Fibroblast of upper back skin (primary cell): Measurements from ENCODE around the gene PI4KA.
"Not testable (repeated sequence)": the region's sequence is repeated elsewhere in the genome, so short reads cannot be mapped to it uniquely, and the experiment has no call there.

ENCODE experiments used
- DNase-seq: peaks from one replicate; pipeline ENCODE4 v3.0.0-alpha.2; 2013

The PI4KA gene

DNA sequence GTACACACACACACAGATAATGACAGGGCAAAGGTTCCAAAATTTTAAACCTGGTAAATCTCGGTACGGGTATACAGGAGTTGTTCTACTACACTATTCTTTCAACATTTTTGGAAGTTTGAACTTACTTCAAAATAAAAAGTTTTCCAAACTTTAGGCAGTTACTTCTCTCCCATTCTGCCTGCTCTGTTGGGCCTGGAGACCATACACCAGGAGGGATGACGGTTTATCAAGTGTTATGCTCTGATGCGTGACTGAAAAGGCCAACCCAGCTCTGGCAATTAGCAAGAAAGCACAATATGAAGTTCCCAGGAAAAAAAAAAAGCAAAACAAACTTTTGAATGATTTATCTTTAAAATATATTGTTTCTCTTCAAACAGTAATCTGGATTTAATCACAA, 83.7 kb downstream of the PI4KA start:
- DNase-seq, result no peak

DNA sequence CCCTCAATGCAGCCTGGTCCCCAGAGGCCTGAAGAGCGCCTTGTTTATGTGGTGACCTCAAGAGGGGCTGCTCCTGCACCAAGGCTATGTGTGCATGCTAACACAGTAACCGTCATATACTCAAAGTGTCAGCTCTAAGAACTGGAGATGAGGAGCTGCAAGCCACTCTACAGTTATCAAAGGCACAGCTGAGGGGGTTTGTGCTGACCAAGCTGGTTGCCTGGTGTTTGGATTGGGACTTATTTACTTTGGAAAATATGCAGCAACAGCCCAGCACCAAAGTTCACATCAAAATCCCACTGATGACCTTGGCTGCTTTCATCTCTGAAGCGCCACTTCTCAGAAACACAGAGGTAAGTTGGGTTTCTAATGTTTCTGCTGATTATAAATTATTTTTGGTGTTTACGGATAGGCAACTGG, 84.8 kb downstream of the PI4KA start, which contains the start of gene SERPIND1:
TSS of gene SERPIND1 (plus strand) at position 321 of the 420 bp plus-strand sequence. CDS start 5,200 bp downstream, outside the sequence.
- no peak for DNase-seq

DNA sequence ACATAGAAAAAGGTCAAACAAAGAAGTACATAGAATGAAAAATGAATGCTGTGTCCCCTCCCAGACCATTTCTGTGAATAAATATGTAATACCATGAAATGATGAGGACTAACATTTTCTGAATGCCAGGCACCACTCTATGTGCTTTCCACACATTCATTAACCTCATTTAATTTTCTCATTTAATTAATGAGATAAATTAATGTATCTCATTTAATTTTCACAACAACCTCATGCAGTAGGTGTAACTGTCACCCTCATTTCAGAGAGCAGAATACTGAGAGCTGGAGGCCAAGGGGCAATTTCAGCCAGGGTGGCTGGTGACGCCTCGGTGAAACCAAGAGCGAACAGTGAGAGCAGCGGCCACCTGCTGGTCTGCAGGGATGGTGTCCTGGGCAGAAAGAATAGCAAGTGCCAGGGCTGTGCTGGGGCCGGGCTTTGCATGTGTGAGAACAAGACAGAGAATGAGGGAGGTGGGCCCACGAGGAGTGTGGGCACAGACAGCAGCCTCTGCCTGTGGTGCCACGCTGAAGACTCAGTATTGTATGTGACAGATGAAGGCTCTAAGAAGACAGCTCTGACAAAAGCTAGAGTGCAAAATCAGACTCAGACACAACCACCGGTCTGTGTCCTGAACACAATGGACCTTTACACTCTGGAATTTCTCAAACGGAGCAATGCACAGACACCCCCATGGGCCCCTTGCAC, 86.5 kb downstream of the PI4KA start:
- no peak for DNase-seq

DNA sequence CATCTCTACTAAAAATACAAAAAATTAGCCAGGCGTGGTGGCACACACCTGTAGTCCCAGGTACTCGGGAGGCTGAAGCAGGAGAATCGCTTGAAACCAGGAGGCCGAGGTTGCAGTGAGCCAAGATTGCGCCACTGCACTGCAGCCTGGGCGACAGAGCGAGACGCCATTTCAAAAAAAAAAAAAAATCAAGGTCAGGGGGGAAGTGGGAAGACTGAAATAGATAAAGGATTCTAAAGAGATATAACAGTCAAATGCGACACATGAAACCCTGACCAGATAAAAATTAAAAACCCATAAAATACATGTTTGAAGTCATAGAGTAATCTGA, 89.2 kb downstream of the PI4KA start:
- DNase-seq, result not testable (repeated sequence)

DNA sequence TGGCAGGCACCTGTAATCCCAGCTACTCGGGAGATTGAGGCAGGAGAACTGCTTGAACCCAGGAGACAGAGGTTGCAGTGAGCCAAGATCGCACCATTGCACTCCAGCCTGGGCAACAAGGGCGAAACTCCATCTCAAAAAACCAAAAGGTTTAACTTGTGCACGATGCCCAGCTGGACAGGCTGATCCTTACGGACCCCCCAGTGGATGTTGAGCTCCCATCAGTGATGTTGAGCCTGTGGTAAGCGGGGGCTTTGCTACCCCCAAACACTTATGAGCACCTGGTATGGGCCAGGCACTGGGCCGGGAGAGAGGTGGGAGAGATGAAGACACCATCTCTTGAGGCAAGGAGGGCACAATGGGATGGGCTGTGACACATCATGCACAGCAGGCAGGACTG, 92.1 kb downstream of the PI4KA start:
- no peak for DNase-seq

DNA sequence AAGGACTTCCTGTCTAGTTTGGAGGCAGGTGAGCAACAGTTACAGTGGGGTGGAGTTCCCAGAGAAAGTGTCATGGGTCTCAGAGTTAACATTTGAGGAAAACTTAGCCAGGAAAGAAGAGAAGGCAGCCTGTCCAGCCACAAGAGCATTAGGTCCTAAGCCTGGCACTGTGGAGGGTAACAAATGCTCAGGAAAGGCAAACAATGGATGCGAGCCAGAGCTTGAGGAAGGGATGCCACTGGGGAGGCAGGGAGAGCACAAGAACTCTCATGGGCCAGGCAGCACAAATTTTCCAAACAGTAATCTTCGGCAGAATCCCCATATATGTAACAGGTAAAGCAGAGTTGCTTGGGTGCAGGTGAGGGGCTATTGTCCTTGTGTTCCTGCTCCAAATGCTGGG, 92.7 kb downstream of the PI4KA start:
- DNase-seq, result no peak

DNA sequence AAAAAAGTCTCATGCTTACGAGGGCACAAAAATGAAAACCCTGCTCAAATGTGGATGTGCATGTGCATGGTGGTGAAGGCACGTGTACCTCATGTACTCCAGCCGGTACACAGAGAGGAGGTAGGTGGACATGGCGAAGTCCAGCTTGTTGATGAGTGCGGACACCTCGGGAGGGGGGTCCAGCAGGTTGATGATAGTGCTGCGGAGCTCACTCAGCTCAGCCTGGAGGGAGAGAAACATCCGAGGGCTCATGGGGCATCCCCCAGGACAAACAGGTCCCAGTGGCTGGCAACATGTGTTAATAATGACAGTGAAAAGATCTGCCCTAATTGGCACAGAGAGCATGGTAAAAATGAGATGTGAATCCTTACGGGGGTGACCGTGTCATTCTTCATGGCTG, 93.9 kb downstream of the PI4KA start:
- no peak for DNase-seq

DNA sequence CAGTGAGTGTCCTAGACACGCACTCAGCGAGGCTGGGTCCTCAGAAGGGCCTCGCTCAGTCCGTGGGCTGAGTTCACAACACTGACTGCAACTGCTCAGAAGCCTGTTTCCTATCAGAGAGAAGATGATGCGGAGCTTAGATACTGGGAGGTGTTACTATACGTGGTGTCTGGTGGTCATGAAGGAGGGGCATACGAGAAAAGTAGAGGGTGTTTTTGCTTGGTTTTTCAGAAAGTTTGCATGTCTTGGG, 94.2 kb downstream of the PI4KA start:
- no peak for DNase-seq

DNA sequence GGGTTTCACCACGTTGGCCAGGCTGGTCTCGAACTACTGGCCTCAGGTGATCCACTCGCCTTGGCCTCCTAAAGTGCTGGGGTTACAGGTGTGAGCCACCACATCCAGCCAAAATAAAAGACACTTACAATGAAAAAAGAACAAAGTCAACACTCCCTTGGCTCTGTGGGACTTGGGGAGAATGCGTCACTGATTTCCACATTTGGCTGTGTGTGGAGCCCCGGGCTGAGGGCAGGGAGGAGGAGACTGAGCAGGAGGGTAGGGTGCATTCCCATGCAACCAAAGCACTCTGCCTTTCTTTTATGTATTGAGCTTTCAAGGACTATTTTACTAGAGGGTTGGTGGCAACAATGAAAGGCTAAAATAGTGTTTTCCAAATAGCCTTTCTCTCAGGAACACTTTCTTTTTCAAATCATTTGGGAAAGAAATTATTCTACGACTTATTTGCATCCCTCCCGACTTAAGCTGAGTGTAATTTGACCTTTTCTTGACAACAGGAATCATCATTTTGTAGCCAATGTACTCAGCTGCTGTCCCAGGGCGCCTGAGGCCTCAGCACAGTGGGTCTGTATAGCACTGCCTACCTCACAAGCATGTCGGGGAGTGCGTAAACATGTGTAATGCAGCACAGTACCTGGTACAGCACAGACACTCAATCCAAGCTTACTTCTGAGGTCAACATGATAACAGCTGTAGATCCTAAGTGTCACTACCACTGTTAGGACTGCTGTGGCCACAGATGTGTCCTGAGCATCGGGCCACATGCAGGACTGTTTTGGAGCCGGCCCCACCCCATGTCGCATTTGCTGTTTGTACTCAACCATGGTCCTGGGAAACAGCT, 94.8 kb downstream of the PI4KA start:
- DNase-seq, result no peak

DNA sequence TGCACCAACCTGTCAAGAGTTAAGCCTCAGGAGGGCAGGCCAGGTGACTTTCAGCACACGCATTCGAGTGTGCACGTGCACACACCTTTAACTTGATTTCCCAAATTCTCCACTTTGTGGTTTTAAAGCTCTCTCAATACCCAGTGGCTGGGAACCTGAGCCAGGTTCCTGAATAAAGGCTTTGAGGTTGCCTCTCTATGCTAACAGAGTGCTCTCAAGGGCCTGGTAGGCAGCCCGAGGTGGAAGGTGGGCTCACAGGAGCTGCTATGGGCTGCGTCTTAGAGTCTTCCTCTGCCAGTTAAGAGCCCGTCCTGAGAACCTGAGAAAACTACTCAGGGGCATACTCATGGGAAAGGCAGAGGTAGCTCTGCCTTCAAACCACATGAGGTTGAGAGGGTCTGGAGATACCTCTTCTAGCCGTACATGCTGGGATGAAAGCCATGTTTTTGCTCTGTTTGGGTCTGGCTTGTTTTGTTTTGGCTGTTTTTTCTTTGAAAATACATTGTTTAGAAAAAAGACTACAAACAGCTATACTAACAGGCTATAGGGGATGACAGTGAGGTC, 96.3 kb downstream of the PI4KA start:
- no peak for DNase-seq

DNA sequence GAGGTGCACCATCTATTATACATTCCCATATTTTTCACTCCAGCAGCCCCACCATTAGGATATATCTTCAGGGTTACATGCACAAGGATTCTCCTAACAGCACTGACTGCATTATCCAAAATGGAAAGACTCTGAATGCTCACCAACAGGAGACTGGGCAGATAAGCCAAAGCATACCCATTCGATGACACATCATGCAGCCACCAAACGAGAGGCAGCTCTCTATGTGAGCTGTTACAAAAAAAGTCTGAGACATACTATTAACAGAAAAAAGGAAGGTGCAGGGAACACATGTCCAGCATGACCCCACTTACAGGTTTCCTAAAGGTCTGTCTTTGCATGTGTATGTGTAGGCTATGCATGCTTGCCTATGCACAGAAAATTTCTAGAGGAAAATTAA, 97.1 kb downstream of the PI4KA start:
- DNase-seq, result peak; percentile 18

DNA sequence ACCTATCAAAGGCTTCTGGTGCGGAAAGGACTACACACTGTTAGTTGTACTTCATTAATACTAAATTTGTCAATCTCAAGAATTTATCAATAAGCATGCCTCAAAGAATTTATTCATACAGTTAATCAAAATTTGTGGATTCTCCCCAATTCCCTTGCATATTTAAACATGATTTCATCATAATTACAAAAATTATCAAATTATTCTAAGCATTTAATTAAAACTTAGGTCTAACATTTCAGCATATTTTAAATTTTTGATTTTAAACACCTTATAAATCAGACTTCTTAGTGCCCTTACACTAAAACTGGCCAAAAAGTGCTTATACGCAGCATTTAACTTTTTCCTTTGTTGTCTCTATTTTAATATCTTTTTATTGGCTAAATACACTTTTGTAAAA, 98.5 kb downstream of the PI4KA start:
- no peak for DNase-seq

DNA sequence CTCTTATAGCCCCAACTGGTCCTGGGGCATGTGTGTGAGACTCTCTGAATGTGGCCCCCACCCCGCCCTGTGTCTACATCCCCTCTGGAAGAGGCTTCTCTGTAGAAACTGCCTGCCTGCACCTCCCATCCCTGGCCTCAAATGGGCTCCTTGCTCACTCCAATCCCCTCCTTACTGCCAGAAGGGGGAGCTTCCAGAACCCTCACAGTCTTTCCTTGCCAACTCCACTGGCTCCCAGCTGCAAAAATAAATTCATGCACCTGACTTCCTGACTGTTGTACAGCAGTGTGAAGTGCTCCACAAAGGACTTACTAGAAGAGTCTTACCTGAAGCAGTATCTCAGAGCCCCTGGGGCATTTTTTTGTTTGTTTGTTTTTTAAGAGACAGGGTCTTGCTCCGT, 99.9 kb downstream of the PI4KA start:
- no peak for DNase-seq

DNA sequence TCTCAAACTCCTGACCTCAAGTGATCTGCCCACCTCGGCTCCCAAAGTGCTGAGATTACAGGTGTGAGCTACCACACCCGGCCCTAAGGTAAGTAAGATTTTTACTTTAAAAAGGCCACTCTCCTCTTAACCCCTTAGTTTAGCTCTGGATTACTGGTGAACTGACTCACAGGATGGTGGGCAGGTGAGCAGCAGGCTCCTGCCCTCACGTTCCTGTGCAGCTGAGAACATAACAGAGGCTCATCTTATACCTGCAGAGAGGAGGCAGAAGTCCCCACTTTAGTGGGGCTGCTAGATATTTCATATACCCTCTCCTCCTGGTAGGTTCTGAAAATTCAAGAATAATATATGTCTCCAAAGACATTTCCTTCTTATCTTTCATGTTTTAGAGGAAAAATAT, 101.8 kb downstream of the PI4KA start:
- no peak for DNase-seq

DNA sequence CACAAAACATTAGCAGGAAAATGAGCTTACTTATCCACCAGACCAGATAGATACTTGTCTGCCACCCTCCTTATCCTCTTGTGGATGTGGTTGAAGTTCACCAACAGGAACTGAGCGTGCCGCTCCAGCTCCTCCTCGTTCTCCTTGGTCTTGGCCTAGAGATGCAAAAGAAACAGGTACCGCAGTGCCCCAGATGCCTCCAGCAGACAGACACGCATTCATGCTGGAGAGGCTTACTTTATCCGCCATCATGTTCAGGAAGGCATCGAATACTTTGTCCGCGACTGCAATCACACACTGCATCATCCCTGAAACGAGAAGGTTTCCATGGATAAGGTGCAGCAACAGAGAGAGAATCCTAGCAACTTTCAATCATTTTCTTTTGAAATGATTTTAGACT, 105.7 kb downstream of the PI4KA start:
- no peak for DNase-seq

DNA sequence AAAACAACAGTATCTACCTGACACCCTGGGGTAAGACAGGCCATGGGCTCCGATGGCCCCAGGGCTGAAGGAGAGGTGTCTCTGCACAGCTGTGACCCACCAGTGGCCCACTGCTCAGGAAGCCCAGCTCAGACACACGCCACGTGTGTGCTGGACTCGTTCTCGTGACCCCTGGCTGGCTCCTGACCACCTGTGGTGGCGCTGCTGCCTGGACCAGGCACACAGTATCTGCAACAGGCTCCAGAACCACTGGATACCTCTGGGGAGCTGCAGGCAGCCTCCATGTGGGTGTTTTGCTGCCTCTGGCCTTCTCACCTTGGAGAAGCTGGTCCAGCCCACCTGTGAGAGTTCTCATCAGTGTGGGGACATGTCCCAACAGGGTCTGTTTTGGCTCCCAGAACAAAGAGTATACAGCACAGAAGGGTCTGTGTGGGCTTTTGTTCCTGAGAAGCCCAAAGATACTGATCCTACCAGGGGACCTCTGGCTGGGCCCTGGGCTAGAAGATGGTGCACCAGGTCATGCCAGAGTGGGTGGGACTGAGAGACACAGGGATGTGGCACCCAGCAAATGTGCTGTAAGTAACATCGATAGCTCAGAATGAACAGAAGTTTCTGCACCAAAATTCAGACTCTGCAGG, 106.4 kb downstream of the PI4KA start:
- no peak for DNase-seq

DNA sequence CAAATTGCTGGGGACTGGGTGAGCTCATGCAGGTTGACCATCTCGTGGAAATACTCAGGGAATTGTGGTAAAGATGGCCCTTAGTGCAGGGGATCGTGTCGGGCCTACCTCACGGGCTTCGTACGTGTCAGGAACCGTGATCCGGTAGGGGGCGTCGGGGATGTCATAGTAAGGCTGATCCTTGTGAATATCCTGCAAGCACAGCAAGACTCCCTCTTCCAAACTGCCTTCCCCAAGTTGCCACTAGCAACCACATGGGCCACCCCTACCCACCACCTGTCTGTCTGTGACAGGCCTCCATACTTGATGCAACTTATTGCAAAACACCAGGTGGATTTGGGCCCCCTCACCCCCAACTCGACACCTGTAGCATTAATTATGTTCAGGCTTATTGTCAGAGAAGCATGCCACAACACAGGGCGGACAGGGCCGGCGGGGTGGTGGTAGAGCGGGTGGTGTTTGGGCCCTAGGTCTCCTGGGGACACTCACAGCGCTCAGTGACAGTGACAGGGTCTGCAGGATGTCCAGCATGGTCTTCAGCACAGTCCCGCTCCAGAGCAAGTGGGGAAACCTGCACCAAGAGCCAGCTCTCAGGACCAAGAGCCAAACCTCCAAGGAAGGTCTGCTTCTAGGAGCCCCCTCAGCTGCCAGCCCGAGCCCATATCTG, 107.3 kb downstream of the PI4KA start:
- DNase-seq, result no peak

DNA sequence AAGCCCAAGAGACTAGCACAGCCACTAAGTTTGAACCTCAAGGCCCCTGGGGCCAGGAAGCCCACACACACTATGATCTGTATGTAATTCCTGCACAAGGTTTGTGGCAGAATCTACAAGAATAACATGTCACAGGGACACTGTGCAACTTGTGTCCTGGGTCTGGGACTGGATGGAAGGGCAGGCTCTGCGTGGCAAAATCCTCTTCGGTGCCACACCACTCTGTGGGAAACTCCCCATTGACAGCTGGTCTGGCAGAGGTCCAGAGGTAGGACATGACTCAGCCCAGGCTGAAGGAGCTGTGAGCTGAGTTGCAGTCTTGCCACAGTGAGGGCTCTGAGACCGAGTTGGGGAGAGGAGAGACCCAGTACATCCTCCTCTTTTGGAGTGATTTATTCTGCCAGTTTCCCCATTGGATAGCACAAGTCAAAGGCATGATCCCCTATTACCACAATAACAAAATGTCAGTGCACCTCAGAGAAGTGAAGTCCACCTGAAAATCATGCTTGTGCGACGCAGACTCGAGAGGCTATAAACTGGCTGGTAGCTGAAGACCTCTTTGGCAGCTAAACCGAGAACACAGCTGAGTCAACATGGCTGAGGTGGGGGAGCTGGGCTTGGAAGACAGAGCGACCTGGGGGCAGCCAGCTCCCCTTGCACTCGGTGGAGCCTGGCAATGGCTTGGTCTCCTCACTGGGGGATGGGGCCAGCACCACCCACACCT, 108.0 kb downstream of the PI4KA start:
- peak; percentile 71 for DNase-seq

DNA sequence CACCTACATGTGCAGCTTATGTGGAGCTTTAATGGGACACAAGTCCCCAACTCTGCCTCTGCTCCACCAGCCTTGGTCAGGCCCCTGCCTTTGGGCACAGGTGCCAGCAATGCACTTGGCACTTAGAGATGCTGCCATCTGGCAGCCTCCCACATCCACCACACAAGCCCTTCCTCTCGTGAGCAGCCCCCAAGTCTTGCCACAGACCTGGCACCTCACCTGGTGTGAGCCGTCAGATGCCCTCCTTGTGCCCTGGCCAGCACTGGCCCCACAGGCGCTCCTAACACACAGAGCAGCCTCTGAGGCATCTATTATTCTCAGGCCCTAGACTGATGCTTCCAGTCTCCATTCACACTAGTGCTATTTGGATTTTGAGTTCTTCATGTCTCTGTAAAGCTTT, 109.2 kb downstream of the PI4KA start:
- no peak for DNase-seq

DNA sequence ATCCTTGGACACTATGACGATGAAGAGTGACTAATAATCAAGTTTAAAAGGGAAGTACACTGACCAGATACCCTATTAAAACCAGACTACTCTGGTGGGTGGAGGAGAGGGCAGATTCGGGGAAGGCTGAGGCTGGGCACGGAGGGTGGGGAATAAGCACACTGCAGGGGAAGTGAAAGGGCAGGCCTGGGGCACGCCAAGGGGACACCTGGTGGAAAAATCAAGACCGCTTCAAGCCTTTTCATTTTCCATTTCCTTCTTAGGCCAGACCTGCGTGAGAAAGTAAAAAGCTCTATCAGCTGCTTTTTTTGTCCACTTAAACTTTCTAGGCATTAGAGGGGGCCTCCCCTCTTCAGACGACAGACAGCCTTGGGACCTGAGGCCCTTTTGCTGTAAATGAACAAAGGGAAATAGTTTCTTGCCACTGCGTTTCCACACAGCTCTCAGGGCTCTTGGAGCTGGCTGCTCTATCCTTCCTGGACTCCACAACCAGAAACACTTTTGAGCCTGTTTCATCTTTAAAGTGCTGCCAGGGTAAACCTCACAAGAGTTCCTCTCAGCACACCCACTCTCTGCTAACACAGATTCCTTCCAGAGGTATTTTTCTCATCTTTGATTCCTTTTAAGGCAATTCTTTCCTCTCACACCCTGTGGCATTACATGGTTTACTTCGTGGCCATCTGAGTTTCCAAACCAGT, 109.7 kb downstream of the PI4KA start:
- no peak for DNase-seq

DNA sequence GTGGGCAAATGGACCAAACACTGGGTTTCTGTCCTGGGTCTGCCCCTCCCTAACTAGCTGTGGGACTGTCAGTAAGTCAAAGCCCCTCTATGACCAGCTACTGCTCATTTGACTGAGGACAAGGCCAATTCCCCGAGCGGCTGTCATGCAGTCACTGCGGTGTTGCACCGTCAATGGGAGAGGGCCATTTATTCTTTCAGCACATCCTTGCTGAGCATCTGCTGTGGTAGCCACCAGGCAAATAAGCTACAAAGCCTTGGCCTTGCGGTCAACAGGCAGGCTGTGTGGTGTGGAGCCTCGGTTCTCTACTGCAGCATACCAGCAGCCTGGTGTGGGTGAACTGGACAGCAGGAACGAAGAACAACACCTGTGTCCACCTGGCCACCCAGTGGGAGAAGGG, 110.5 kb downstream of the PI4KA start:
- no peak for DNase-seq

DNA sequence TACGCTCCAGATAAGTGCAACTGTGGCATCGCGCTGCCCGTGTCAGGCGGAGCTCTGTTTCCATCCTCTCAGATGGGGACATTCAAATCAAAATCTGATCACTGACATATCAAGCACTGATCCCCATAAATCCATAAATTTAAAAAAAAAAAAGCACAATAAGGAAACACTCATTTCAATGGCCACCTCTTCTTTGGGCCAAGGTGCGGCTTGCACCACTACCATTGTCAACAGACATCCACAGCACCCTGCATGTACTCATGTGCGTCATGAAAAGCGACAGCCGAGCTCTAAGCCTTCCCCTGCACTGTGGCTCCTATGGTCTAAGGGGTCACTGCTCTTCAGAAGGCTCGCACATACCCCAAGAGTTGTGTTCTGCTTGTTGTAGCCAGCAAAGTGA, 111.4 kb downstream of the PI4KA start:
- no peak for DNase-seq
